Breast epithelium (tissue), 3 donors: ENCODE measurements around the gene ABCA4.

Source experiments
- CTCF ChIP-seq, 3 donors: fragments of 450-650 bp; IDR thresholded peaks; one replicate each; pipeline ENCODE4 v1.5.1; 2016 to 2017; ENCODE audit warnings: antibody characterized with exemption in 3 of 3, mild to moderate bottlenecking in 3 of 3, moderate library complexity in 3 of 3
- POLR2A ChIP-seq: fragments of 450-650 bp; IDR thresholded peaks from one replicate; pipeline ENCODE4 v1.6.1; 2016; ENCODE audit warnings: antibody characterized with exemption, mild to moderate bottlenecking, moderate library complexity

DNA sequence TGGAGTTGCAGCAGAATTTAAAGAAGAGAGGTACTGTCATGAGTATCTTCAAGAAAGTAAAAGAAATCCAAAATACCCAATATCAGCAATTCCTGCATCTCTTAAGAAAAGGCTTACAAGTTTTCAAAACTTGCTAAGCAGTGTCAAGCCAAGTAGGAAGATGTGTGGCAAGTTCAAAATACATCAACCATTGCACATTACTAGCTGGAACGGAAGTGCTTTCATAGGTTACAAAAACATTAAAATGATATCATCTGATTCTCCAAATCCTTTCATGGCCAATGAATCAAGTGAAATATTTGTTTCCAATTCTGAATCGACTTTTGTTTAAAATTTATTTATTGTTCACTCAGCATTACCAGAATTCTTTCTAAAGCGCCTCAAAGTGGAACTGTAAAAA lies 5.7 kb upstream of the ABCA4 start:
- no peak for TF ChIP-seq POLR2A
- TF ChIP-seq CTCF (IDR thresholded peaks at IDR 0.05): no peak
